HG02798 (cell line): Measurements from ENCODE around the gene RNF32.
A peak's percentile ranks its signal among the peaks of the same experiment; 100 is the strongest.
"Not testable (repeated sequence)": the region's sequence is repeated elsewhere in the genome, so short reads cannot be mapped to it uniquely, and the experiment has no call there.

ENCODE experiments used
- ATAC-seq: cut with Tn5 transposase; IDR thresholded peaks from one replicate; pipeline ENCODE4 v1.9.1; 2021; ENCODE audit warnings: mild to moderate bottlenecking; ENCODE audit not compliant: unreplicated experiment, poor library complexity

The RNF32 gene

DNA sequence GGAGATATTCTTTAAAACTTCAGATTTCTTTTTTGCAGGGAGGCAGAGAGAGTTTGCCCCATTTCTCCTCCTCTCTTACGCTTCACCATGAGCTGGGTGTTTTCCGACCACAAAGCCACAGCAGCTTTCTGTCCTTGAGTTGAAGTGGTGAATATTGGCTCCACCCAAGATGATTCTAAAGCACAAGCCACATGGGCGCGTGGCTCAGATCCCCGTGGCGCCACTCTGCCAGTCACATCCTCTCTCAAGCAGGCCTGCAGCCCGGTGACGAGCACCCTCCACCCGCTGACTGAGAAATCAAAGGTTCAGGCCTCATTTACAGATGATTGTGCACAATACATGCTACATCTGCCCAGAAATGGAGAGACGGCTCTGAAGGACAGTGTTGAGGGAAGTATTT lies 27.6 kb upstream of the RNF32 start:
- peak; percentile 80 for ATAC-seq

DNA sequence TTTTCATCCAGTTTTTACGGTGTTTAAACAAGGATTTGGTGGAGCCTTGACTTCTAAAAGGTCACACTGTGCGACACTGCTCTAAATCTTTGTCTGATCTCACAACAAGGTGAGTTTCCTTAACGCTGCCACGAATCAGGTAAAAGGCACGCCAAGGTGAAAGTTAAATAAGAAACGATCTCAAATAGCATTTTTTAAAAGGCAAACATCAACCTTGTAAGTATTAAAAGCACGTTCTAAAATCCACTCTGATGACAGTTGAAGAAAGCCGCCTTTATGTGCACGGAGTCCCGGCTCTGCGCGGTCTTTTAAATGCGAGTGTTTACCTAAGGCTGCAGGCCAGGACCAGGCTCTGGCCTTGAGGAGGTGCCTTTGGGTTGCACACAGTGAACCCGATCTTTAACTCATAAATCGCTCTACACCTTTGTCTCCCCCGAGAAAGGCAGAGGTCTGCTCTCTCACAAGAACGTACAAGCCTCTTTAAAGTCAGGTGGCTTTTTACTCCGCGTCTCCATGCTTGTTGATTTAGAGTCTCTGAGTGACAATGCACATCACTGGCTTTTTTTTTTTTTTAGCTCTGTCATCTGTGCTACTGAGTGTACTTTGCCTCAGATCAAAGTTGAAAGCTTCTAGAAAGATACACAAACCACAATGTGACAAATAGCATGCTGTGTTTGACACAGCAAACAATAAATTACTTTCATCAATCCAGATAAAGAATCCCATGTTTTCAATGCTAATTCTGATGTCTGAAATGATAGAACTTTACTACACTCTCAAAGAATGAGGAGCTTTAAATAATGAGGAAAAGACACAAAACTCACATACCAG lies 25.9 kb upstream of the RNF32 start:
- ATAC-seq, result no peak

GRCh38 chr7:156616269-156617202 lies 24.0 kb upstream of the RNF32 start:
- ATAC-seq, result peak; percentile 56

DNA sequence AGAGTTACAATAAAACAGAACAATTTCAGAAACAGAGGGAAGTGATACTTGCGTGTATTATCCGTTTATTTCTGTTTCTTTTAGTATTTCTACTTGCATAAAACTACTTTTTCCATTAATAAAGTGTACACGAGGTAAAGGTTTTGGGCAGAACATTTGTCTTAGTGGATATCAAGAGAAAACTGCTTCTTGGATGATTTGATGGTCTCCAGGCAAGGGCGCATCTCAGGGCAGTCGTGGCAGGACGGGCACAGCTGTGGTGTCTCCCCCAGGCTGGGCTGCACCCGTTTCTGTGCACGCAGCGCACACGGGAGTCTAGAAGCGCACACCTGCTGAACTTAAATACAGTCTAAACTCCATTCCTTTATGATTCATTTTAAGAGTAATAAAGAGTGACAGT lies 23.4 kb upstream of the RNF32 start:
- no peak for ATAC-seq

- ATAC-seq, result no peak
These were observed 22.3 kb upstream of the RNF32 start for GRCh38 chr7:156618078-156618779.

DNA sequence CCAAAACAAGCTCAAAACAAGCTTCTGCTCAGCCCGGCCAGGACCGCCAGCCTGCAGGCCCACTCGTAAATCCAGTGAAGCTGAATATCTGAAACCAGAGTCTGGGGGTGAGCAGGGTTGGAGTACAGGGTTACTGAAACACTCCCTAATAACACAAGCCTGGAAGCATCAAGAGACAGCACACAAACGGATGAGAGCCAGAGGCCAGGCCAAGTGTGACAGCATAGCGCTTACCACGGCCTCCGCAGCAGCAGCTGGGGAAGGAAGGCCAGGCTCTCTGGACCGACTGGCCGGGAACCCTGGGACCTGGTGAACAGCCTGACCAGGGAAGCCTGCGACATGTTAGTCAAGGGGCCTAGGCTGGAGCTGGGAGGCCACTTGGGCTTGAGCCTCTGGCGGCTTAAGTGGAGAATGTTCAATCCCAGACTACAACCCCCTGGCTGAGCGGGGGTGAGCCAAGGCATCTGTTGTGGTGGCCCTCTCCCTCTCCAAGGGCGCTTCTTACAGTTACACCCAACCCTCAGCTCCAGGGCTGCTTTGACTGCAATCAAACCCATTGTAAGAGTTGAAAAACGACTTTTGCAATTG lies 21.7 kb upstream of the RNF32 start:
- no peak for ATAC-seq

GRCh38 chr7:156619488-156620290 lies 20.9 kb upstream of the RNF32 start:
- ATAC-seq, result not testable (repeated sequence)

- ATAC-seq, result no peak
These were observed 20.3 kb upstream of the RNF32 start for GRCh38 chr7:156620291-156620675.

GRCh38 chr7:156621652-156622051 lies 18.9 kb upstream of the RNF32 start:
- no peak for ATAC-seq

- no peak for ATAC-seq
These were observed 15.0 kb upstream of the RNF32 start for GRCh38 chr7:156625580-156625979.

DNA sequence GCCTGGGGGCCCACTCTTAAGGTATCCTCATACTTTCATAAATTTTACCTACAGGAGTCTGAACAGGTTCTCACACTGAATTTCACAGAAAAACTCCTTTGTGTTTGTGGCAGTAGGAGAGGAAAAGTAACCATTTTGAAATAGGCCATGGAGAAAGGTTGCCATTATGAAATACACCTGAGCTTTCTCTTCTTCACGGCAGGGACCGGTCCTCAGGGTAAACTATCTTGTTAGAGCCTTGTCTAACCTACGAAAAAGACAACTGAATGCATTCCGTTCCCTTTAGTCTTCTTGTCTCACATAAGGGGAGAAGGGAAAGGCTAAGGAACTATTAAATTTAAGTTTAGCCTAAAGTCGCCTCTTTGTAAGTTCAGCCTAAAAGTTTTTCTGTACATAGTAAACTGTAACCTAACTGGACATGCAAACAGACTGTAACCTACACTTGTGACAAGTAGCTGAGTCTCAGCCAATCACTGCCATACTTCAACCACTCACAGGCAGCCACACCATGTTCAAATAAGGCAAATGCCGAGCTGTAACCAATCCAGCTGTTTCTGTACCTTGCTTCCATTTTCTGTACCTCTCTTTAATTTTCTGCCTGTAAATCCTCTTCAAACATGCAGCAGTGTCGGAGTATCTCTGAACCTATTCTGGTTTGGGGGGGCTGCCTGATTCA lies 14.2 kb upstream of the RNF32 start:
- no peak for ATAC-seq

DNA sequence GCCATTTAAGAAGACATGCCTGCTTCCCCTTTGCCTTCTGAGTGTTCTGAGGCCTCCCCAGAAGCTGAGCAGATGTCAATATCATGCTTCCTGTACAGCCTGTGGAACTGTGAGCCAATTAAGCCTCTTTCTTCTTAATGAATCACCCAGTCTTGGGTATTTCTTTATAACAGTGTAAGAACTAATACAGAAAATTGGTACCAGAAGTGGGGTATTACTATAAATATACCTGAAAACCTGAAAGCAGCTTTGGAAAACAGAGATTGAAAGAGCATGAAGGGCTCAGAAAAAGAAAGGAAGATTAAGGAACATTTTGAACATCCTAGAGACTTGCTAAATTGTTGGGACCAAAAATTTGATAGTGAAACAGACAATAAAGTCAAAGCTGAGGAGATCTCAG lies 12.0 kb upstream of the RNF32 start:
- no peak for ATAC-seq

- no peak for ATAC-seq
These were observed 10.7 kb upstream of the RNF32 start for GRCh38 chr7:156629873-156630272.

DNA sequence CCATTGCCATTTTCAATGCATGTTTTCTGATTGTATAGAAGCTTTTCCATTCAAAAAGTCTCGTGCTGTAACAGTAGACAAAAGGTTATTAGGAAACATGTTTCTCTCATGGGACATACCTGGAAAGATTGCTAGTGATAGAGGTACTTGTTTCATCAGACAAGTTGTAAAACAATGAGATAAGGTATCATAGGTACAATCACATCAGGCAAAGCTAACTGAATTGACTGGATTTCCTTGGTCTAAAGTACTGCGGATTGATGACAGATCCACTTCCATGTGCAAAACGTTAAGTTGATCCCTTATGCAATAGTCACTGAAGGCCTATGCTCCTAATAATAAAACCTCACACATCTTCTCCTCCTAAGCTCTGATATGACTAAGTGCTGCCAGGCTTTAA lies 6.5 kb upstream of the RNF32 start:
- no peak for ATAC-seq

DNA sequence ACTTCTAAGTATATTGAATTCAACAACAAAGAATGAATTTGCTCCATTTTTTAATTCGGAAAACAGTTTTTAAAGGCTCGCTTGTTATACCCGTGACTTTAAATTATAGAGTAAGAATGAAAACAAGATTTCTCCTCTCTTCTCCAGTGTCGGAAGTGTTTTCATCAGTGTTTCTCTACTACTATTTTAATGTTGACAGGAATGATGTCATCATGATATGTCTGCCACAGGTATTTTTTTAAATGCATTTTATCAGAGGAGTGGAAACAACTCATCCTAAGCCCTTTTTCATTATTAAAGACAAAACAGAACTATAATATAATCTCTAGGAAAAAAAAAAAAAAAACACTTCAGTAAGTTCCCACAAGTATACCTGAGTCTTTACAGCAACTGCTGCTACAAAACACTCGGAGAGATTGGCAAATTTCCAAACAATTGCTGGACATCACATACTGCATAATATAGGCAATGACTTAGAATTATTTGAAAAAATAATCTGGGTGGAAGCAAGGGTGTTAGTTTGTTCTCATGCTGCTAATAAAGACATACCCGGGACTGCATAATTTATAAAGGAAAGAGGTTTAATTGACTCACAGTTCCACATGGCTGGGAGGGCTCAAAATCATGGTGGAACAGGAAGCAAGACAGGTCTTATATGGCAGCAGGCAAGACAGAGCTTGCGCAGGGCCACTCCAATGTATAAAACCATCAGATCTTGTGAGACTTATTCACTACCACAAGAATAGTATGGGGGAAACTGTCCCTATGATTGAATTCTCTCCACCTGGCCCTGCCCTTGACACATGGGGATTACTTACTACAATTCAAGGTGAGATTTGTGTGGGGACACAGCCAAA lies 4.8 kb upstream of the RNF32 start:
- no peak for ATAC-seq

GRCh38 chr7:156637093-156637492 lies 3.5 kb upstream of the RNF32 start:
- ATAC-seq, result not testable (repeated sequence)

- no peak for ATAC-seq
These were observed 2.0 kb upstream of the RNF32 start for GRCh38 chr7:156638443-156639077.
